ENCODE measurements around the gene FYN. TPM values are rescaled to one million over a fixed set of nuclear protein-coding genes. Genes with fewer than 3 reads are reported as not detected.

Gene FYN
- total and polyA plus RNA-seq, 9 of the 15 experiments (the other 6 are each of a cell fraction or from before 2014, with no cell fraction given): 2.9 to 22.1 (median 11.4) TPM

GRCh38 chr6:111774346-111774703 is 98.9 kb downstream of the FYN start:
- 0% methylated on average over 1 of the region's 1 CpG for WGBS (ENCODE audit: insufficient coverage, low coverage, missing lambda C conversion rate)
- H3K9ac ChIP-seq (ENCODE audit: insufficient read depth in 1 of 2, low read depth in 2 of 2, low read length in 2 of 2): no peak overlapping the region
- intact Hi-C loops (cut with micrococcal nuclease) (no loop called here), in situ Hi-C loops (cut with MboI) (no loop called here)
- H3K36me3 ChIP-seq (ENCODE audit: control insufficient read depth, insufficient read depth, low read length): no peaks in the 10 kb centered on the region; the same call in 2 of the 3 replicates
- no peaks in the 10 kb centered on the region for H3K79me2 ChIP-seq (ENCODE audit: control insufficient read depth, insufficient read depth, low read length)
- H3K9me1 ChIP-seq (ENCODE audit: control insufficient read depth, insufficient read depth, low read length): no peaks in the 10 kb centered on the region
- no TSS peak for BruUV-seq (replicated peaks)
- DNase-seq (ENCODE audit: extremely low read depth in 1 of 4, low spot score in 3 of 4): no peak
- H3K4me3 ChIP-seq: no peak overlapping the region
- H3K4me1 ChIP-seq (replicated peaks in 1 of 2; ENCODE audit: control insufficient read depth in 2 of 2, insufficient read depth in 2 of 2, low read length in 2 of 2): peaks cover 0 to 3% of the 10 kb centered on the region in 2 experiments; a peak in 1 of 5 replicates
- TF ChIP-seq ZBTB7A (IDR thresholded peaks at IDR 0.05; ENCODE audit: borderline replicate concordance, control insufficient read depth, low read depth, low read length): no peak
- TF ChIP-seq FOXJ2 (tag; IDR thresholded peaks at IDR 0.05): no peak
- TF ChIP-seq ZNF316 (IDR thresholded peaks at IDR 0.05): no peak
- TF ChIP-seq CBFB (CRISPR knock-in tag; IDR thresholded peaks at IDR 0.05): no peak
- no peak for TF ChIP-seq ZNF232 (CRISPR knock-in tag; IDR thresholded peaks at IDR 0.05)
- TF ChIP-seq TCF7 (IDR thresholded peaks at IDR 0.05; ENCODE audit: borderline replicate concordance): no peak
- no peak for TF ChIP-seq KHSRP (IDR thresholded peaks at IDR 0.05)
- no peak for TF ChIP-seq ZNF184 (CRISPR knock-in tag; IDR thresholded peaks at IDR 0.05)
- no peak for TF ChIP-seq RBM17 (IDR thresholded peaks at IDR 0.05; ENCODE audit: borderline replicate concordance, low read depth, low read length)
- TF ChIP-seq, protein P1, sequence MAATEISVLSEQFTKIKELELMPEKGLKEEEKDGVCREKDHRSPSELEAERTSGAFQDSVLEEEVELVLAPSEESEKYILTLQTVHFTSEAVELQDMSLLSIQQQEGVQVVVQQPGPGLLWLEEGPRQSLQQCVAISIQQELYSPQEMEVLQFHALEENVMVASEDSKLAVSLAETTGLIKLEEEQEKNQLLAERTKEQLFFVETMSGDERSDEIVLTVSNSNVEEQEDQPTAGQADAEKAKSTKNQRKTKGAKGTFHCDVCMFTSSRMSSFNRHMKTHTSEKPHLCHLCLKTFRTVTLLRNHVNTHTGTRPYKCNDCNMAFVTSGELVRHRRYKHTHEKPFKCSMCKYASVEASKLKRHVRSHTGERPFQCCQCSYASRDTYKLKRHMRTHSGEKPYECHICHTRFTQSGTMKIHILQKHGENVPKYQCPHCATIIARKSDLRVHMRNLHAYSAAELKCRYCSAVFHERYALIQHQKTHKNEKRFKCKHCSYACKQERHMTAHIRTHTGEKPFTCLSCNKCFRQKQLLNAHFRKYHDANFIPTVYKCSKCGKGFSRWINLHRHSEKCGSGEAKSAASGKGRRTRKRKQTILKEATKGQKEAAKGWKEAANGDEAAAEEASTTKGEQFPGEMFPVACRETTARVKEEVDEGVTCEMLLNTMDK (IDR thresholded peaks at IDR 0.05; ENCODE audit: borderline replicate concordance, insufficient read depth, low read depth, low read length, poor library complexity, severe bottlenecking): no peak
- no peak for TF ChIP-seq NFIX (CRISPR knock-in tag; IDR thresholded peaks at IDR 0.05; ENCODE audit: low read depth)
- FAIRE-seq: no peak
- H3K4me2 ChIP-seq (ENCODE audit: insufficient read depth, low read length): no peak overlapping the region
- no peak overlapping the region for H3K27ac ChIP-seq (ENCODE audit: extremely low read depth, low read depth, low read length)
- no peaks in the 10 kb centered on the region for H3K9me3 ChIP-seq (replicated peaks; ENCODE audit: control insufficient read depth, insufficient read depth, low read depth, low read length)
- no peak overlapping the region for H2AFZ ChIP-seq (ENCODE audit: low read depth, low read length)
- no peaks in the 10 kb centered on the region for H4K20me1 ChIP-seq (replicated peaks; ENCODE audit: control insufficient read depth, insufficient read depth, low read length)
- ATAC-seq: peak; percentile 33; the same call in 1 of the 3 replicates
- ChIA-PET POLR2A (interaction anchor here (0.8 kb wide), 1 partner anchor 31 kb away, joined by 4 read pairs; no protein-coding TSS in a partner anchor), CTCF (ENCODE audit: low intra/inter-chr PET ratio) (no interaction called here)
- H3K27me3 ChIP-seq (ENCODE audit: control insufficient read depth in 2 of 2, insufficient read depth in 2 of 2, low read length in 2 of 2): peaks cover 0 to 2% of the 10 kb centered on the region in 2 experiments; a peak in 1 of 5 replicates

All from K562 (cell line).